Suprapubic skin (tissue), 3 donors: ENCODE data around the gene SVOP.

ENCODE experiments used
- EP300 ChIP-seq: sonication (generic); formaldehyde crosslinking; IDR thresholded peaks from one replicate; pipeline ENCODE4 v1.6.1; 2017; ENCODE audit warnings: antibody characterized with exemption
- POLR2A ChIP-seq, 2 donors: fragments of 450-650 bp; IDR thresholded peaks; one replicate each; pipeline ENCODE4 v1.6.1; 2017; ENCODE audit warnings: antibody characterized with exemption in 2 of 2, mild to moderate bottlenecking in 2 of 2, moderate library complexity in 2 of 2
- TF ChIP-seq, protein P1 (sequence below), 2 donors: fragments of 200-600 bp in 1 of 2; fragments of 450-650 bp in 1 of 2; sonication (generic) in 1 of 2; IDR thresholded peaks; one replicate each; pipeline ENCODE4 v1.5.1; 2016 to 2019; ENCODE audit warnings: antibody characterized with exemption in 2 of 2, mild to moderate bottlenecking in 1 of 2, moderate library complexity in 1 of 2

DNA sequence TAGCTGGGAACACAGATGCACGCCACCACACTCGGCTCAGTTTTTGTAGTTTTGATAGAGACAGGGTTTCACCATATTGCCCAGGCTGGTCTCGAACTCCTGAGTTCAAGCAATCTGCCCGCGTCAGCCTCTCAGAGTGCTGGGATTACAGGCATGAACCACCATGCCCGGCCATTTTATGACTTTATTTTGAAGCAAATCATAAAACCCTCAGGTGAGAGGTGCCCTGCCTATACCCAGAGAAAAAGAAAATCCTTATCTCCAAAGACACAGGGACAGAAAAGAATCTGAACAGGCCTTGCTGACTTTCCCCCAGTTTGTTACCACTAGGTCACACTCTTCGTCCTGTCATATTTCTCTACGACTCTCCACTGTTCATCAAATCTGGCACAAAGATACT is 92.2 kb downstream of the SVOP start:
- TF ChIP-seq, protein P1, sequence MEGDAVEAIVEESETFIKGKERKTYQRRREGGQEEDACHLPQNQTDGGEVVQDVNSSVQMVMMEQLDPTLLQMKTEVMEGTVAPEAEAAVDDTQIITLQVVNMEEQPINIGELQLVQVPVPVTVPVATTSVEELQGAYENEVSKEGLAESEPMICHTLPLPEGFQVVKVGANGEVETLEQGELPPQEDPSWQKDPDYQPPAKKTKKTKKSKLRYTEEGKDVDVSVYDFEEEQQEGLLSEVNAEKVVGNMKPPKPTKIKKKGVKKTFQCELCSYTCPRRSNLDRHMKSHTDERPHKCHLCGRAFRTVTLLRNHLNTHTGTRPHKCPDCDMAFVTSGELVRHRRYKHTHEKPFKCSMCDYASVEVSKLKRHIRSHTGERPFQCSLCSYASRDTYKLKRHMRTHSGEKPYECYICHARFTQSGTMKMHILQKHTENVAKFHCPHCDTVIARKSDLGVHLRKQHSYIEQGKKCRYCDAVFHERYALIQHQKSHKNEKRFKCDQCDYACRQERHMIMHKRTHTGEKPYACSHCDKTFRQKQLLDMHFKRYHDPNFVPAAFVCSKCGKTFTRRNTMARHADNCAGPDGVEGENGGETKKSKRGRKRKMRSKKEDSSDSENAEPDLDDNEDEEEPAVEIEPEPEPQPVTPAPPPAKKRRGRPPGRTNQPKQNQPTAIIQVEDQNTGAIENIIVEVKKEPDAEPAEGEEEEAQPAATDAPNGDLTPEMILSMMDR (IDR thresholded peaks at IDR 0.05): no peak
- TF ChIP-seq POLR2A (IDR thresholded peaks at IDR 0.05): no peak
- no peak for TF ChIP-seq EP300
